Endothelial cell of umbilical vein (primary cell): ENCODE data around the gene PARN.

Source experiments
- CTCF ChIP-seq, 2 donors: IDR thresholded peaks; 1 replicate in 1 of 2; 2 replicates in 1 of 2; pipeline ENCODE4 v1.5.1; 2011; ENCODE audit warnings: low read length in 2 of 2, mild to moderate bottlenecking in 2 of 2, moderate library complexity in 2 of 2, control low read depth in 1 of 2, inconsistent platforms in 1 of 2, low read depth in 1 of 2; ENCODE audit not compliant: insufficient read depth in 1 of 2; ENCODE audit errors: extremely low read depth in 1 of 2
- FOS ChIP-seq: IDR thresholded peaks from 2 replicates; pipeline ENCODE4 v1.6.1; 2011; ENCODE audit warnings: mild to moderate bottlenecking, low read length, moderate library complexity, borderline replicate concordance; ENCODE audit not compliant: insufficient read depth
- POLR2A ChIP-seq: IDR thresholded peaks from 2 replicates; pipeline ENCODE4 v1.6.1; 2012; ENCODE audit warnings: low read depth, mild to moderate bottlenecking, control low read depth, low read length
- POLR2AphosphoS5 ChIP-seq: IDR thresholded peaks from 2 replicates; pipeline ENCODE4 v1.6.1; 2012; ENCODE audit warnings: low read depth, mild to moderate bottlenecking, control low read depth, low read length, moderate library complexity; ENCODE audit not compliant: insufficient read depth

GRCh38 chr16:14511800-14512135 lies 118.3 kb downstream of the PARN start:
- TF ChIP-seq CTCF (IDR thresholded peaks at IDR 0.05; ENCODE audit: extremely low read depth in 1 of 2, insufficient read depth in 1 of 2, low read depth in 1 of 2, low read length in 2 of 2), result no peak
- no peak for TF ChIP-seq POLR2A
- TF ChIP-seq POLR2AphosphoS5, result no peak
- no peak for TF ChIP-seq FOS
